ENCODE results near the gene GRM4.

- no peak for TF ChIP-seq EZH2 (IDR thresholded peaks at IDR 0.05; ENCODE audit: insufficient read depth, poor library complexity, severe bottlenecking)
- TF ChIP-seq EZH2phosphoT487 (IDR thresholded peaks at IDR 0.05; ENCODE audit: insufficient read depth, low read depth) = no peak
Measured at GRCh38 chr6:34129753-34130152, 16.1 kb downstream of the GRM4 start.
